Kidney (tissue), 14 donors: Measurements from ENCODE around the gene CD177. TPM values are rescaled to one million over a fixed set of nuclear protein-coding genes. Genes with fewer than 3 reads are reported as not detected.

Experiments
- DNase-seq, 5 donors: peaks; one replicate each; pipeline ENCODE4 v3.0.0-alpha.2; 2013 to 2020
- FAIRE-seq: peaks from 2 replicates; lab custom pipeline; 2012; peaks lifted over from hg19 to GRCh38; lab: Jason Lieb, UNC
- H3K27ac ChIP-seq, 2 donors: one replicate each; pipeline ENCODE4 v1.7.0; 2013; ENCODE audit warnings: low read depth in 2 of 2, low read length in 2 of 2, inconsistent platforms in 1 of 2
- H3K27me3 ChIP-seq: one replicate; pipeline ENCODE4 v1.7.1; 2013; ENCODE audit warnings: low read length, inconsistent platforms; ENCODE audit not compliant: control insufficient read depth, insufficient read depth
- H3K36me3 ChIP-seq, 3 donors: one replicate each; pipeline versions ENCODE4 v1.7.0 to v1.7.1; 2013; ENCODE audit warnings: low read length in 3 of 3, control low read depth in 1 of 3, inconsistent platforms in 1 of 3; ENCODE audit not compliant: insufficient read depth in 3 of 3, control insufficient read depth in 2 of 3
- H3K4me1 ChIP-seq, 3 donors: one replicate each; pipeline versions ENCODE4 v1.7.0 to v1.7.1; 2013; ENCODE audit warnings: low read length in 3 of 3, inconsistent platforms in 1 of 3, low read depth in 1 of 3; ENCODE audit not compliant: control insufficient read depth in 2 of 3, insufficient read depth in 2 of 3
- H3K4me3 ChIP-seq, 3 donors: one replicate each; pipeline versions ENCODE4 v1.7.0 to v1.8.1; 2013; ENCODE audit warnings: low read length in 3 of 3, control low read depth in 1 of 3, inconsistent platforms in 1 of 3
- H3K9ac ChIP-seq, 3 donors: one replicate each; pipeline versions ENCODE4 v1.7.0 to v1.7.1; 2013; ENCODE audit warnings: low read length in 3 of 3, control low read depth in 1 of 3, inconsistent platforms in 1 of 3
- H3K9me3 ChIP-seq, 3 donors: one replicate each; pipeline versions ENCODE4 v1.7.0 to v1.7.1; 2013; ENCODE audit warnings: low read length in 3 of 3, control low read depth in 1 of 3, inconsistent platforms in 1 of 3; ENCODE audit not compliant: control insufficient read depth in 2 of 3, insufficient read depth in 1 of 3
- CTCF ChIP-seq: IDR thresholded peaks from 3 replicates; pipeline ENCODE4 v1.5.1; 2012; ENCODE audit warnings: mild to moderate bottlenecking, moderate library complexity, borderline replicate concordance; ENCODE audit not compliant: insufficient read depth; ENCODE audit errors: extremely low read depth
- intact Hi-C: fragments of 100-400 bp; cut with DNase I; formaldehyde crosslinking; loops from one replicate; pipeline ENCODE4 v1.11.1; 2022
- polyA plus RNA-seq: library from polyadenylated mRNA; stranded (reverse); fragments of 350-450 nt; fragmentation: Illumina TruSeq; extraction: RNeasy Lipid Tissue Mini Kit (QIAGEN cat#74804); gene quantifications from one replicate; pipeline ENCODE4 v1.2.3, GENCODE V29; 2014; ENCODE audit warnings: low read depth, low replicate concordance; ENCODE audit not compliant: insufficient read depth
- total RNA-seq: library from RNA; stranded (reverse); fragmentation: NEBNext Ultra II Directional; extraction: Animal tissue kit (Norgen Biotek cat#: 25700); gene quantifications from one replicate; pipeline ENCODE4 v1.2.1, GENCODE V29; 2021
- donor health status: control.
- donor health status: control.
- donor health status: control.
- donor health status: control.
- donor health status: control.
- donor health status: DM: yes; HTN: yes; CAD: no.
- donor health status: Normal renal cell carcinoma (clear cell type).

CD177 gene
- total and polyA plus RNA-seq, 2 donors from 2014 or later, result 0.17 to 0.66 TPM

- Histone ChIP-seq H3K9ac (no peak overlapping the region), H3K27ac (no peak overlapping the region), H3K36me3 (no peaks in the 10 kb centered on the region), H3K9me3 (no peaks in the 10 kb centered on the region), H3K4me3 (no peak overlapping the region), H3K27me3 (no peaks in the 10 kb centered on the region), H3K4me1 (no peaks in the 10 kb centered on the region)
- intact Hi-C loops, result no loop called here
- DNase-seq (no peak), FAIRE-seq (no peak)
- TF ChIP-seq CTCF, result no peak
These were observed 45.2 kb upstream of the CD177 start for GRCh38 chr19:43308244-43308815.

GRCh38 chr19:43309466-43309865 is 44.0 kb upstream of the CD177 start:
- FAIRE-seq (no peak), DNase-seq (no peak)
- H3K36me3 ChIP-seq, result no peaks in the 10 kb centered on the region
- no peak overlapping the region for H3K27ac ChIP-seq
- no peak overlapping the region for H3K9ac ChIP-seq
- no peaks in the 10 kb centered on the region for H3K4me1 ChIP-seq
- H3K9me3 ChIP-seq, result no peaks in the 10 kb centered on the region
- H3K4me3 ChIP-seq, result no peak overlapping the region
- intact Hi-C loops, result no loop called here
- TF ChIP-seq CTCF, result no peak
- no peaks in the 10 kb centered on the region for H3K27me3 ChIP-seq

- FAIRE-seq (no peak), DNase-seq (no peak)
- no peak for TF ChIP-seq CTCF
- no peaks in the 10 kb centered on the region for H3K4me1 ChIP-seq
- no peaks in the 10 kb centered on the region for H3K9me3 ChIP-seq
- no peaks in the 10 kb centered on the region for H3K27me3 ChIP-seq
- no peaks in the 10 kb centered on the region for H3K36me3 ChIP-seq
- no peak overlapping the region for H3K4me3 ChIP-seq
- no peak overlapping the region for H3K27ac ChIP-seq
- intact Hi-C loops, result no loop called here
- no peak overlapping the region for H3K9ac ChIP-seq
These were observed 43.3 kb upstream of the CD177 start for GRCh38 chr19:43310221-43310620.

- H3K27me3 ChIP-seq, result no peaks in the 10 kb centered on the region
- FAIRE-seq, result no peak
- H3K4me3 ChIP-seq, result no peak overlapping the region
- TF ChIP-seq CTCF, result no peak
- H3K9me3 ChIP-seq, result no peaks in the 10 kb centered on the region
- H3K27ac ChIP-seq, result no peak overlapping the region
- no peak overlapping the region for H3K9ac ChIP-seq
- H3K36me3 ChIP-seq, result no peaks in the 10 kb centered on the region
- DNase-seq, result no peak
- intact Hi-C loops, result no loop called here
- no peaks in the 10 kb centered on the region for H3K4me1 ChIP-seq
These were observed 42.2 kb upstream of the CD177 start for GRCh38 chr19:43311256-43311655.
